HG03196 (cell line): ENCODE data around the gene ARL3.
"Not testable (repeated sequence)": the region's sequence is repeated elsewhere in the genome, so short reads cannot be mapped to it uniquely, and the experiment has no call there.

Experiments
- ATAC-seq: cut with Tn5 transposase; IDR thresholded peaks from one replicate; pipeline ENCODE4 v1.9.1; 2021; ENCODE audit not compliant: unreplicated experiment

ARL3 gene, protein sequence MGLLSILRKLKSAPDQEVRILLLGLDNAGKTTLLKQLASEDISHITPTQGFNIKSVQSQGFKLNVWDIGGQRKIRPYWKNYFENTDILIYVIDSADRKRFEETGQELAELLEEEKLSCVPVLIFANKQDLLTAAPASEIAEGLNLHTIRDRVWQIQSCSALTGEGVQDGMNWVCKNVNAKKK

GRCh38 chr10:102713814-102714620, at the start of gene ARL3:
Gene ARL3, minus strand, starts transcription at chr10:102714397. Its CDS starts 122 bp downstream, at chr10:102714275.
- peak; percentile 78 for ATAC-seq

- no peak for ATAC-seq
Observed at GRCh38 chr10:102763037-102763607, 48.9 kb upstream of the ARL3 start.

DNA sequence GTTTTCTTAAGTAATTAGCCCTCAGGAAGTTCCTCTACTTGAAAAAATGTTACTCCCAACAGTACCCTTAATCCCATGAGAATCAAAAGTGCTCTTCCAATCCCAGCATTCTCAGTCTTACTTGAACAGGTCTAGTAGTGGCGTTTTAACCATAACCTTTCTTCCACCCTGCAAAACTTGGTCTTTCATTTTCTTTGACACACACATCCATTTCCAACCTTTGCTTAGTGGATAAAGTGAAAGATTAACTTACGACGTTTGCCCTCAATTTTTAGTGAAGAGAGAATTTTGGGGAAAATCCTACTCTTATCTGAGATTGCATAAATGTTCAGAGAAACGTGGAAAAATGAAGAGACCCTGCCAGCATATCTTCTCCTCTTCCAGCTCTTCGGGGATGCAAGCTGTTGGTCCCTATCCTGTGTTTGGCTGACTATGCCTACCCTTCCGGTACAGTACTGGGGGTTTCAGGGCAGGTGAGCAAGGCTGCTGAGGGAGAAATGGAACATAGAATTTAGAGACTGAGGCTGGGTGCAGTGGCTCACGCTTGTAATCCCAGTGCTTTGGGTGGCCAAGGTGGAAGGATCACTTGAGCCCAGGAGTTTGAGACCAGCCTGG, 48.3 kb upstream of the ARL3 start:
- ATAC-seq: no peak

GRCh38 chr10:102761981-102762380, 47.8 kb upstream of the ARL3 start:
- no peak for ATAC-seq

- no peak for ATAC-seq
Observed at GRCh38 chr10:102759497-102760210, 45.5 kb upstream of the ARL3 start.

- ATAC-seq: not testable (repeated sequence)
Observed at GRCh38 chr10:102758933-102759262, 44.7 kb upstream of the ARL3 start.

- no peak for ATAC-seq
Observed at GRCh38 chr10:102758240-102758932, 44.2 kb upstream of the ARL3 start.

GRCh38 chr10:102757323-102757722, 43.1 kb upstream of the ARL3 start:
- ATAC-seq: no peak

GRCh38 chr10:102753718-102754117, 39.5 kb upstream of the ARL3 start:
- no peak for ATAC-seq

GRCh38 chr10:102752934-102753664, 38.9 kb upstream of the ARL3 start:
- no peak for ATAC-seq

GRCh38 chr10:102752266-102752930, 38.2 kb upstream of the ARL3 start:
- ATAC-seq: no peak

DNA sequence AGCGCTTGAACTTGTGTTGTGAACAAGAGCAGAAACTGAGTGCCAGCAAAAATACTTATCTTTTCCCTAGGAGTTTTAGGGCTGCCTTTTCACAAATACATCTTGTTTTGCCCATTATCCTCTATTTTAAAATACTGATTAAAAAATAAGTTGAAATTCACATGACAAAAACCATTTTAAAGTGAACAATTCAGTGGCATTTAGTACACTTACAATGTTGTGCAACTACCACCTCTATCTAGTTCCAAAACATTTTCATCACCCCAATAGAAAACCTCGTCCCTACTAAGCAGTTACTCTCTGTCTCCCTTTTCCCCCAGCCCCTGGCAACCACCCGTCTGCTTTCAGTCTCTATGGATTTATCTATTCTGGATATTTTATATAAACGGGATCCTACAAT, 31.0 kb upstream of the ARL3 start:
- ATAC-seq: no peak

- ATAC-seq: no peak
Observed at GRCh38 chr10:102744374-102745051, 30.3 kb upstream of the ARL3 start.

- ATAC-seq: peak; percentile 94
Observed at GRCh38 chr10:102743588-102744373, 29.6 kb upstream of the ARL3 start, which contains the start of gene WBP1L. Gene WBP1L, plus strand, starts transcription at chr10:102743948. Its CDS starts 106 bp downstream, at chr10:102744054.

GRCh38 chr10:102743078-102743587, 28.9 kb upstream of the ARL3 start:
- no peak for ATAC-seq

GRCh38 chr10:102742313-102742712, 28.1 kb upstream of the ARL3 start:
- not testable (repeated sequence) for ATAC-seq

GRCh38 chr10:102741726-102742237, 27.6 kb upstream of the ARL3 start:
- ATAC-seq: no peak

DNA sequence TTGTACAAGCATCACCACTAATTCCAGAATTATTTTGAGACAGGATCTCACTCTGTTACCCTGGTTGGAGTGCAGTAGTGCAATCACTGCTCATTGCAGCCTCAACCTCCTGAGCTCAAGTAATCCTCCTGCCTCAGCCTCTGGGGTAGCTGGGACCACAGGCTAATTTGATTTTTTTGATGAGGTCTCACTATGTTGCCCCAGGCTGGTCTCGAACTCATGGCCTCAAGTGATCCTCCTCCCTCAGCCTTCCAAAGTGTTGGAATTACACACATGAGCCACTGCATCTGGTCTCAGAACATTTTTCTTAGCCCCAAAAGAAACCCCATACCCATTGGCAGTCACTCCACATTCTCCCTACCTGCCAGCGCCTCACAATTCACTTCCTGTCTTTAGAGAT, 26.0 kb upstream of the ARL3 start:
- no peak for ATAC-seq
